GM13976 (cell line): Measurements from ENCODE around the gene CPED1.
A peak's percentile ranks its signal among the peaks of the same experiment; 100 is the strongest.

ENCODE experiments used
- DNase-seq: peaks from one replicate; pipeline ENCODE4 v3.0.0; 2012; ENCODE audit warnings: low spot score
- in situ Hi-C: fragments of 300-500 bp; cut with MboI; formaldehyde crosslinking; loops from one replicate; pipeline ENCODE4 v1.12.0; 2022; ENCODE audit warnings: low sequenced_read_pairs, mixed read lengths, inconsistent platforms; ENCODE audit not compliant: unreplicated experiment
- TF ChIP-seq, protein P1 (sequence below): IDR thresholded peaks from 2 replicates; pipeline ENCODE4 v1.5.1; 2012; ENCODE audit warnings: borderline replicate concordance, mild to moderate bottlenecking; ENCODE audit not compliant: insufficient read depth; ENCODE audit errors: extremely low read depth, missing control alignments, control extremely low read depth

CPED1 gene

GRCh38 chr7:121080913-121081326 is 92.4 kb downstream of the CPED1 start:
- no peak for DNase-seq
- in situ Hi-C loops: loop anchor here (25.0 kb wide), 2 partner anchors 94 to 294 kb away; partner anchors contain the start of gene CPED1
- TF ChIP-seq, protein P1, sequence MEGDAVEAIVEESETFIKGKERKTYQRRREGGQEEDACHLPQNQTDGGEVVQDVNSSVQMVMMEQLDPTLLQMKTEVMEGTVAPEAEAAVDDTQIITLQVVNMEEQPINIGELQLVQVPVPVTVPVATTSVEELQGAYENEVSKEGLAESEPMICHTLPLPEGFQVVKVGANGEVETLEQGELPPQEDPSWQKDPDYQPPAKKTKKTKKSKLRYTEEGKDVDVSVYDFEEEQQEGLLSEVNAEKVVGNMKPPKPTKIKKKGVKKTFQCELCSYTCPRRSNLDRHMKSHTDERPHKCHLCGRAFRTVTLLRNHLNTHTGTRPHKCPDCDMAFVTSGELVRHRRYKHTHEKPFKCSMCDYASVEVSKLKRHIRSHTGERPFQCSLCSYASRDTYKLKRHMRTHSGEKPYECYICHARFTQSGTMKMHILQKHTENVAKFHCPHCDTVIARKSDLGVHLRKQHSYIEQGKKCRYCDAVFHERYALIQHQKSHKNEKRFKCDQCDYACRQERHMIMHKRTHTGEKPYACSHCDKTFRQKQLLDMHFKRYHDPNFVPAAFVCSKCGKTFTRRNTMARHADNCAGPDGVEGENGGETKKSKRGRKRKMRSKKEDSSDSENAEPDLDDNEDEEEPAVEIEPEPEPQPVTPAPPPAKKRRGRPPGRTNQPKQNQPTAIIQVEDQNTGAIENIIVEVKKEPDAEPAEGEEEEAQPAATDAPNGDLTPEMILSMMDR: no peak

DNA sequence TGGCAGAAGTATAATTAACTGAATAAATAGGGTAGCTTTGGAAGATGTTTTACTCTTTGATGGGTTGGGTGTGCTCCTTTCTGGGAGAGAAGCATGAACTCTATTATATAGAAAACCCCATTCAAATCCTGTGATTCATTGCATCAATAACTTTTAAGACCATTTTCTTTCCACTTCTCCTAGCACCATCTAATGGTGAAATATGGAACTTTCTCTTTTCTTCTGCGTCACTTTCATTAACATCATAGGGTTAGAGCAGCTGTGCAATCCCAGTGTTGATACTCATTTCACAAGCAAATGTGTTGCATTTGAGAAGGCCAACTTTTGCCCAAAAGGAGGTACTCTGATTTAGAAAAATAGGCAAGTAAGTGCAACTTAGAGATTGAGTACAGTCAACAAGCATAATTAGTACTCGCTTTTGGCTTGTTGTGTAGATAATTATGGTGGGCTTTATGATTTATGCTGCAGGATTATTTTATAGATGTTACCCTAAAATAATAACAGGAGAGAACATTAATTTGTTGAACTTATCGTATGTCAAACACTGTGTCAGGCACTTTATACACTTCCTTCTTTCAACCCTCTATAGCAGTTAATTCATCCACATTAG is 92.9 kb downstream of the CPED1 start:
- peak; percentile 13 for DNase-seq
- in situ Hi-C loops: loop anchor here (25.0 kb wide), 2 partner anchors 94 to 294 kb away; partner anchors contain the start of gene CPED1
- TF ChIP-seq, protein P1: peak; percentile 34

- in situ Hi-C loops: loop anchor here (25.0 kb wide), 2 partner anchors 95 to 295 kb away; partner anchors contain the start of gene CPED1
- DNase-seq: no peak
- TF ChIP-seq, protein P1: no peak
These were observed 94.0 kb downstream of the CPED1 start for GRCh38 chr7:121082400-121083101.

DNA sequence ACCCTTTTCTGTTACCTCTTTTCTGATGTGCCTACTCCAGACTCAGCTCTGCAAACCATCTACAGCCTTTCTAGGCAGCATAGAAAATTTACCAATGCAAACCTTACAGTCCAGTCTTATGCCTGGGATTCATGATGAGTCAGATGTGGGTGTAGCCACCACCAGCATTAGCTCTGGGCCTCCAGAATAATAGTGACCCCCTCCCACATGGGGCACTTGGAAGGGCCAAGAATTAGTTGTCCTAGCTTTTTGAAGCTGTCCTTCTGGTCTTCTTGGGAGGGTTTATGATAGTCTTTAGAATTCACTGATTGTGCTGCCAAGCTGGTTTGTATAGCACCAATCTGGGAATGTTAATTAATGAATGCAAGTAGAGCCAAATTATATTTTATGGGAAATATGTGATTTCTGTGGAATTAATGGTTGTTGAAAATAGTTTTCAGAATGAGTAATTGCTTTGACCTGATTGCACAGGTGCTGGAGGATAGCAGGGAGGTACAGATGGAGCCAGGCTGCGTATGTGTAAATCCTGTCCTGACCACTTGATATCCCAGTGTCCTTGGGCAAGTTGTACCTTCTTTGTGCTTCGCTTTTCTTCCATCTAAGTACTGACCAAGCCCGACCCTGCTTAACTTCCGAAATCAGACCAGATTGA is 94.8 kb downstream of the CPED1 start:
- no peak for DNase-seq
- in situ Hi-C loops: loop anchor here (25.0 kb wide), 2 partner anchors 96 to 296 kb away; partner anchors contain the start of gene CPED1

DNA sequence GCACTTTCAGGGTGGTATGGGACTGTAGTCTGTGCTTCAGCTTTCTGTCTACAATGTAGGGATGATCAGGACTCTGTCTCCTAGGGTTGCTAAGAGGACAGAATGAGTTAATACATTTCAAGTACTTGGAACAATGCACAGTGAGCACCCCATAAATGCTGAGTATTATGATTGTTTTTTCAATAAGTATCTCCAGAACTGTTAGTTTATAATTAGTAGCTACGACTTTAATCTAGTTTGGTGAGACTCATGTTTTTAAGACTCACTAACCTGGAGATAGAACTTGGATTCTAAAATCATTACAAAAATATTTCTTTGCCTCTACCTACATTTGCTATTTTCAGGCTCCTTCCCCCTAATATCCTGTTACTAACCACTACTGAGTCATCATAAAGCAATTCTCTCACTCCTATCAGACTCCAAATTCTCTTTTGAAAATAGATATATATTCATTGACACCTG is 95.3 kb downstream of the CPED1 start:
- in situ Hi-C loops: loop anchor here (25.0 kb wide), 2 partner anchors 97 to 297 kb away; partner anchors contain the start of gene CPED1
- DNase-seq: no peak
- TF ChIP-seq, protein P1: no peak

More for the DNA sequence above, 94.8 kb downstream of the CPED1 start:
- TF ChIP-seq, protein P1: no peak

DNA sequence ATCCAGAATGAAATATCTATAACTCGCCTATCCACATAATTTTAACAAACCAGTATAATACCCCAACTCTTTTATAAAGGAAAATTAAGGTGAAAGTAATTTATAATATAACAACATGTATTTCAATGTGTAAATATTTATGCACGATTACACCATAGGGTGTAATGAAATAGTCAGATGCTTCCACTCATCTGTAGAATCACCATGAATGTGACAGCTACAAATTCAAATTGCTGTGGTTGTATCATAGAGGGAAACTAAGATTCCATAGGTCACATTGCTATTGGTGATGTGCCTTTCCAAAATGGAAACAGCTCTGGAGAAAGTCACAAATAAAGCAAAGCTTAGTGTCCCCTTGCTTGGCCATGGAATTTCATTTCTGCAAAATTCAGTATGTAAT is 95.7 kb downstream of the CPED1 start:
- in situ Hi-C loops: loop anchor here (25.0 kb wide), 2 partner anchors 97 to 297 kb away; partner anchors contain the start of gene CPED1
- DNase-seq: no peak
- TF ChIP-seq, protein P1: no peak
